ENCODE results near the gene CDK18.

Gene CDK18

DNA sequence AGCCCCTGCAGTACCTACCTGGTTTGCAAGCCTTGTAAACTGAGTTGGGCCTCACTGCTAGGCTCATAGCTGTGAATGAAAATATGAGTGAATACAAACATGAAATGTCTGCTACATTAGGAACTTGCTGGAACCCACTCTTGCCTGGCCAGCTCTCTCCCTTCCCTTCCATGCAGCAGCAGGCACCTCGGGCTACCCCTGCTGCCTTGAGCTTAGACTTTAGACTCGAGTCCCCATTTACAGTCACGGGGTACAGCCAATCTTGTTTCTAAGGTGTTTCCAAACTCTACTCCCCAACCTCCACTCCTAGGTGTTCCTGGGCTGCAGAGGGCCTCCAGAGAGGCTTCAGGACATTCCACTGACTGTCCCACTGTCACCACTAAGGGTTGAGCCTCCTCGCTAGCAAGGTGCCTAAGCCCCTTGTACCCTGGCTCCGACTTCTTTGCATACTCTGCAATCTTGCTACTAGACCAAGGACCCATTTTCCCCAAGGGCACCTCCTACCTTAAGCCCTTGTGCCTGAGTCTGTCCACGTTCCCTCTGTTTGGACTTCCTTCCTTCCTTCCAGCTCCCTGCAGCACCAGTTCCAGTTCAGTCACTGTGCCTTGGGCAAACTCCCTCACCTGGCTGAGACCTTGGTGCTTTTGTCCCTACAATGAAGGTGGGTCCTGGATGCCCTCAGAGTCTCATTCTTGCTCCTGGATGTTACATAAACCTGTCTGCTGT is 36.9 kb downstream of the CDK18 start:
- ATAC-seq = no peak

DNA sequence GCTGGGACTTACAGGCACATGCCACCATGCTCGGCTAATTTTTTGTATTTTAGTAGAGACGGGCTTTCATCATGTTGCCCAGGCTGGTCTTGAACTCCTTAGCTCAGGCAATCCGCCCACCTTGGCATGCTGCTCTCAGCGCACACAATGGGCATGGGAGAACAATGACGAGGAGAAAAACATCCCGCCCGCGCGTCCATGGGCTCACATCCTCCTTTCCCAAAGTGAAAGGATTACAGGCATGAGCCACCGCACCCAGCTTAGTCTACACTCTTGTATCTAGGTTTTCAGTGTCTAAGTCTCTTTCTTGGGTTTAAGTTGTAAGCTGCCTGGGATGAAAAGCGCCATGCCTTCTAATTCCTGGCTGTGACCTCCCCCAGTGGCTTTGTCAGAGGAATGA is 37.9 kb downstream of the CDK18 start:
- no peak for ATAC-seq

DNA sequence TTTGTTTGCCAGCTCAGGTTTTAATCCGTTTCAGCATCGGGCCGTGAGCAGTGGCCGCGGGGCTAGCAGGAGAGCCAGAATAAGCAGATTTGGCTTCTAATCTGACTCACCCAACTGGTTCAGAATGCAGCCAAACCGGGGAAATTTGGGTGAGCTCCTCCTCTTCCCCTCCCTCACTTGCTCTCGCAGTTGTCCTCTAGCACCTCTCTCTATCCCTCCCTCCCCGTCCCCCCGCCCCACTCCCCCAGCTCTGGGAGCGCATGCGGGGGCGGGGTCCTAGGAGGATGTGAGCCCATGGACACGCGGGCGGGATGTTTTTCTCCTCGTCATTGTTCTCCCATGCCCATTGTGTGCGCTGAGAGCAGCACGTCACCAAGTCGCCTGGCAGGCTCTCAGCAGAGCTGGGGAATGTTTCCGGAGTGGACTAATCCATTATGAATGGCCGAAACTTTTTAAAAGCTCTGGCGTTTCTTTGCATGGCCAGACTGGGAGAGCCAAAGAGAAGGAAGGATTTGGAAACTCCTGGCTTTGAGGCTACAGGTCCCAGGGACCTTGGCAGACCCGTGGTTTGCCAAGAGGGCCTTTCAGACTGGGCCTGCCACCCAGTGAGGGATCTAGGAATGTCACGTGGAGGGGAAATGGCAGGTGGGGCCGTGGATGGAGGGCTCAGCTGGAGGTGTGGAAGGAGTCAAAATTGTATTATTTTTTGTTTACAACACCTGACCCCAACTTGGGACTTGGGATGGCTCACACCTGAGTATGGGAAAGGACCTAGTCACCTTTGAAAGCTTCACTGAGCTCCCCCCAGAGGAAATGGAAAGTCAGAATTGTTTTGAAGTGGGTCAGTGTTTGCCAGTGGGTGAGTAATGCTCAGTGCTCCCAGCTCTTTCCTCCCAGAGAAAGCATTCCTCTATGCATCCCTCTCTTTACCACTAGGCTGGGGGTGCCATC is 39.2 kb downstream of the CDK18 start:
- peak in 1 of 2 donors; percentile 21 for ATAC-seq

DNA sequence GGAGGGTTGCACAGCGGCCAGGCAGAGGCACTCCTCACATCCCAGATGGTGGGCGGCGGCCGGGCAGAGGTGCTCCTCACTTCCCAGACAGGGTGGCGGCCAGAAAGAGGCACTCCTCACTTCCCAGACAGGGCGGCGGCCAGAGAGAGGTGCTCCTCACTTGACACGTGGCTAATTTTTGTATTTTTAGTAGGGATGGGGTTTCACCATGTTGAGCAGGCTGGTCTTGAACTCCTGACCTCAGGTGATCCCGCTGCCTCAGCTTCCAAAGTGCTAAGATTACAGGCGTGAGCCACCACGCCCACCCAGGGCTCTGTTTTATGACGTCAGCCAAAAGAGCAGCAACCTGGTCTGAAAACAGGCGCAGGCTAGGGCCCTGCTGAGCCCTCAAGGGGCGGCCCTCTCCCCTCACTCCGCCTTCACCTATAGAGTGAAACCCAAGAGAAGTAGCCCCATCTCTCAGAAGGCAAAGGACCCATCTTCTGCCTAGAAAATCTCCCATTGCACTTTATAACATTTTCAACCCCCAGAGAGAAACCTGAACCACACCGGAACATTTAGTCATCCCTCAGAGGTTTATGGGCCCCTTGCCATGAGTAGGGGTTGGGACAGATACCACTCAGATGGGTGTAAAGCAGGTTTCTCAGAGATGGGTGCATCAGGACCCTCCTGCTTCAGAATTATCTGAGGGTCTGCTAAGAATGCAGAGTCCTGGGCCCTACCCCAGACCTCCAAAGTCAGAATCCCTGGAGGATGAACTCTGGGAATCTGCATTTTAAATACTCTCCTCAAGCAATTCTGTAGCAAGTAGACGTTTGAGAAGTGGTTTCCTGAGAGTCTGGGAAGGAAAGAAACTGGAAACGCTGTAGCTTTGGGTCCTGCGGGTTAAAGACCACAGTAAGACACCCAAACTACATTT is 40.8 kb downstream of the CDK18 start:
- ATAC-seq = no peak

DNA sequence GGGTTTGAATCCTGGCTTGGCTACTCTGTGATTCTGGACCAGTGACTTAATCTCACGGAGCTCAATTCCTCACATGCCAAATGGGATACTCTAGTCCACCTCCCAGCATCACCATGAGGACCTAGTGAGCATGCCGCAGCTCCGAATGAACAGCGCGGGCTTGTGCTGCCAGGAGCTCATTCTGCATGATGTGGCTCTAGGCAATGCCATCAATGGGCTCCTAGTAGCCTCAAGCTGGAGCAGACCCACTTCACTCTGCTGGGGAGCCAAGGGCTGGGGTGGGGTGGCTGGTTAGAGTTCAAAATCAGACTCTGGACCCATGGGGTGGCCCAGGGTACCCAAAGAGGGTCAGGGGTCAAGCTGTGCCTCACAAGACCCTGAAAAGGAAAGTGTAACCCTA is 41.5 kb downstream of the CDK18 start:
- ATAC-seq = no peak

DNA sequence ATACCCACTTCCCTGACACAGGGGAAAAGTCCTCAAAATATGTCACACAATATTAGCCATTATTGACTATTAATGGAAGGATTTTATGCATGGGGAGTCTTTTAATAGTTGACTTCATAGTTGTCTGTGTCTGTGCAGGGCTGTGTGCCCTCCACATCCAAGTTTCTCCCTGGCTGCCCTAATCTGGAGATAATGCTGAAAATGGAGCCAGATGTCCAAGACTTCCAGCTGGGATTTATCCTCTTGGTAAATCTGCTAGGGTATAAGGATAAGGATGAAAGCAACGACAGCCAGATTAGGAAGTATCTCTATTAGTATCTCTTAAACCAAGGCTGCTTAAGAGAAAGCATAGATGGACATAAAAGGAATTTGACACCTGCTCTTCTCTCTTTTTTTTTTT is 42.1 kb downstream of the CDK18 start:
- no peak for ATAC-seq

DNA sequence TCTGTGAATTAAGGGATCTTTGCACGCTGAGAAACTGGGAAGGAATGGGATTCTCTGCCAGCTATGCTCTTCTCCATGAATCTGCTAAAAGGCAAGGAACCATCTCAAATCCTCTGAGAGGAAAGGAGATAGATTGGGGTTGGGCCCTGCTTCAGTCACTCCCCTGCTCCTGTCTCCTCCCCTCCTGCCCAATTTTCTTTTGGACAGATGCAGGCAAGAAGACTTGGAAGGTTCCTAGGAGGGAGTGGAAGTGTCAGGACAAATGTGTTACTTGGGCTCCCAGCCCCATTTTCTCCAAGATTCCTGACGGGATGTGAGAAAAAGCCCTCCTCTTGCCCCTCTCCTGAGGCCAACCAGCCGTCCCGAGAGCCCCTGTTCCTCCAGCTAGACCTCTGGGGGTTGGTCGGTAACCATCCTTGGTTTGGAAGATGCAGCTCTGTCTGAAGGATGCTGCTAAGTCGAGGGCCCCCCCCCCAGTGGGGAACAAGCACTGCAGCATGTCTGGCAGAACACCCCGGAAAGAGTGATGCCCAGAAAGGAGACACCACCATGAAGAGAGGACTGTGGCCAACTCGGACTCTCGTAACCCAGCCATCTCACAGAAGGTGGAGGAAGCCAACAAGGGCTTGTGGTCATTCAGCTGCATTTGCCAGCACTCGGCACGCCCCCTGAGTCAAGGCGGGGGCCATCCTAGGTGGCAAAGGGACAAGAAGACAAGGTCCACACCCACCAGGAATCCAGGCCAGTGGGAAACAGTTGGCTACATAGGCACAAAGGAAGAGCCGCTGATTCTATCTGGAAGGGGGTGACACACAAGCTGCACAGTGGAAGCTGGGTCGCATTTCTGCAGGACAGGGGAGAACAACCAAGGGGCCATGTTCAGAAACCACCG is 43.7 kb downstream of the CDK18 start:
- ATAC-seq = no peak

DNA sequence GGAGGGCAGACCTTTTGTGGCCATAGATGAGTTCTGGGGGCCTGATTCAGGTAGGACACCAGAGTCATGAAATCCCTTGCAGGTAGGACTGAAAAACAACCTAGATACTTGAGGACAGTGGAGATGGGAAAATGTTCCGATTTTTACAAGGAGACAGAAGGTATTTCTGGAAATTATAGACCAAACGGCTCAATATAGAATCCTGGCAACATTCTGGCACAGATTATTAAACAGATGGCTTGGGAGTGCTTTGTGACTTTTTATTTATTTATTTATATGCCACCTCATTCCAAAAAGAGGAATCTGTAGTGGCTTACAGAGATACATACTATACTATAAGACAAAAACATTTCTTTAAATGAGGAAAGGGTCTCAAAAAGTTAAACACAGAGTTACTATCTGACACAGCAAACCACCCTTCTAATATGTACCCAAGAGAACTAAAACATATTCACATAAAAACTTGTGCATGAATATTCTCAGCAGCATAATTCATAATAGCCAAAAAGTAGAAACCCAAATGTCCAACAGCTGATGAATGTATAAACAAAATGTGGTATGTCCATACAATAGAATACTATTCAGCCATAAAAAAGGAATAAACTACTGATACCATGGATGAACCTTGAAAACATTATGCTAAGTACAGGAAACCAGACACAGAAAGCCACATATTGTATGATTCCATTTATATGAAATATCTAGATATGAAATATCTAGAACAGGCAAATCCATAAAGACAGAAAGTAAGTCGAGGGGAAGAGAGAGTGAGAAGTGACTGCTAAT is 49.8 kb downstream of the CDK18 start:
- ATAC-seq = no peak

DNA sequence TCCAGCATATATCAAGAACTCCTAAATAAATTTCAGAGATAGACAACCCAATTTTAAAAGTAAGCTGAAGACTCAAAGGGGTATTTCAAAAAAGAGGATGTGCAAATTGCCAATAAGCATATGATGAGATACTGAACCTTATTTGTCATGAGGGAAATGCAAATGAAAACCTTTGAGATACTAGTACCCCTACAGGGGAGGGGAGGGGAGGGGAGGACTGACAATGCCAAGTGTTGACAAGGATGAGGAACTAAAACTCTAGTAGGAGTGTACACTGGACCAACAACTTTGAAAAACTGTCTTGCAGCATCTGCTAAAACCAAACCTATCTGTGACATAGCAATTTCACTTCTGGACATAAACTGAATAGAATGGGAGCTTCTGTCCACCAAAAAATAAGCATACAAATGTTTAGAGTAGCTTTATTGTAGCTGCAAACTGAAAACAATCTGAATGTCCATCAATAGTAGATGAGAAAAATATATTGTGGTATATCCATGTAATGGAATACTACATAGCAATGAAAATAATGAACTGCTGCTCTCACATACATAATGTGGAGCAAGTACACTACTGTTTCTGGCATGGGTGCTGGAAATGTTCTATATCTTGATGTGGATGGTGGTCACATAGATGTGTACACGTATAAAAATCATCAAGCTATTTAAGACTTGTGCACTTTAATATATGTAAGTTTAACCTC is 57.2 kb downstream of the CDK18 start:
- no peak for ATAC-seq

DNA sequence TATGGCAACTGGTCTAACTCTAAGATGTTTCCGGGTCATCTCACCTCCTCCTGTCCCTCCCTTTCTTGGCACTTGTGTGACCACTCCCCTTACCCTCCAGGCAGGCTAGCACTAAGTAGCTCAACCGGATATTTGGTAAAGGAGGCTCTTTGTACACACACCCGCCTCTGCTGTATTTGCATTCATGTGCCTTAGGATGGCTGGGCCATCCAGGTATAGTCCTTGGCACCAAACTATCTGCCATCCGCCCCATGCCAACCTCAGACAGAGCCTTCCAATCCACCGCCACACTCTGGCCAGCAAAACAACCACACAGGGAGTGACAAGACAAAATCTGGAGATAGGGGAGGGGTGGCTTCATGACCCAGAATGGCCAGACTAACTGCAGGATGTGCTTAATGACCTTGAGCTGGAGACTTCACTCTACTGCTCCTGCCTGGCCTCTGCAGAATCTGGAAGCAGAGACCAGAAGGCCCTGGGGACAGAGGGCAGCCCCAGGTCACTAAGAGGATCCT is 59.5 kb downstream of the CDK18 start:
- no peak for ATAC-seq

DNA sequence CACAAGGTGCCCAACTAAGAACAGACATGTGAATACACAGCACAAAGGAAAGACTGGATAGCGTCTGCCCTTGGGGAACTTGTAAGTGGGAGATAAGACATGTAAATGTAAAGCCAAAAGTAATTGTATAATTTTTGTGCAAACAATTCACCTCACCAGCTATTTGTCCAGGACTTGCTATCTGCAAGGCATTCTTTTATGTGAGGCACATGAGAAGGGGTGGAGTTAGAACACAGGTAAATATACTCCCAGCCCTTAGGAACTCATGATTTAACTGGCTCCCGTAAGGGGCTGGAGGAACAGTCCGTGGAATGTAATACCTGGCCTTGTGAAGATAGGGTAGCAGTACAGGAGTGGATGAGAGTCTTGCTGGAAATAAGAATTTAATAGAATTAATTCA is 61.3 kb downstream of the CDK18 start:
- ATAC-seq = no peak

DNA sequence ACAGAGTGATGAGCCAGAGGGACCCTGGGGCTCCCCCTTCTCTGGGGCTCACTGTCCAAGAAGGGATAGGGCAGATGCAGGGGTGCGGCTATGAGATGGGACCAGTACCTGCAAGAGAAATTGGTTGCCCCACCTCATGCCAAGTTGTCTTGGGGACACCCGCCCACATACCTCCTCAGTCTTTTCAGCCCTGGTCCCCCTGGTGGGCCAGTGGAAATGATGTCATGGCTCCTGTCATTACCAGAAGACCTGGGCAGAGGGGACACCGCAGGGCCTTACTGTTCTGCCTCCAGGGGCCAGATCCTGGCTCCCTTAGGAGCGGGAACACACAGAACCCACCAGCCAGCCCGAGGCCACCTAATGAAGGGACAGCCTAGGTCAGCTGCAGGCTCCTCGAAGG is 63.2 kb downstream of the CDK18 start:
- ATAC-seq = no peak

DNA sequence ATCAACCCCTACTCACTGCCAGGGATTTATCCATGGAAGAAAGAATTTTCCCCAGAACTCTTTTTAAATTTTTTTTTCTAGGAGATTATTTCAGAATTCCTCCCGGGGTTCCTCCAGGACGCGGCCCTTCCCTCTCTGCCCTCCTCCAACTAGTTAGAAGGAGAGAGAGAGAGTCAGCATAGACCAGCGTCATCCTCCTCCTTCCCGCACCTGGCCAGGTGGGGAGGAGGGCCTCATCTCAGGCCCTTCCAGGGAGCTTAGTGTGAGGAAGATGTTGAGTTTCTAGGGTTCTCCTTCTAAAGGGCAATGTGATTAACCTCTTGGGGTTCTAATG is 63.6 kb downstream of the CDK18 start:
- ATAC-seq = no peak

DNA sequence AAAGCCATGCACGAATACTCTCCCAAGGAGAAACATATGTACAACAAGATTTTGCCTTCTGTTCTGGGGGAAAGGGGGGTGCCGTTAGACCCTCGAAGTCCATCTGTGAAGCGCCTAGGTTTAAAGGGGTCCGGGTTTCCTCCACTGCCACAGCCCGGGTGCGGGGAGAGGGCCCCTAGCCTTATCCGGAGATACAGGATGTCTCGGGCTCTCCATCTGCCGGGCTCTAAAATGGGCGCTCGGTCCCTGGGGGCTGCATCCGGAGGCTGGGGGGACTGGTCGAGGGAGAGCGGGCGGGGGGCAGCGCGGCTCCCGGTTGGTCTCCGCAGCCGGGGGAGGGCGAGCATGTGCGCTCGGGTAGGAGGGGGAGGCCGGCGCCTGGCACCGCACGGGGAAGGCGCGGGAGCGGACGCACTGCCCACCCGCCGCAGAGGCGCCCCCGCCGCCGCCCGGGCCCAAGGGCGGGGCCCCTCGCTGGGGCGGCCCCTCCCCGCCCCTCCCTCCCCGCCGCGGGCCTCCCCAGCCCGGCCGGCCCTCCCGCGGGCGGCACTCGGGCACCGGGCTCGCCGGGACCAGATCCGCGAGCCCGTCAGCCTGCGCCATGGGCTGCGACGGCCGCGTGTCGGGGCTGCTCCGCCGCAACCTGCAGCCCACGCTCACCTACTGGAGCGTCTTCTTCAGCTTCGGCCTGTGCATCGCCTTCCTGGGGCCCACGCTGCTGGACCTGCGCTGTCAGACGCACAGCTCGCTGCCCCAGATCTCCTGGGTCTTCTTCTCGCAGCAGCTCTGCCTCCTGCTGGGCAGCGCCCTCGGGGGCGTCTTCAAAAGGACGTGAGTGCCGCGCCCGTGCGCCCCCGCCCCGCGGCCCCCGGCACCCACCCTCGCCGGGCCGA is 64.2 kb downstream of the CDK18 start:
- ATAC-seq = peak in 1 of 2 donors; percentile 21

DNA sequence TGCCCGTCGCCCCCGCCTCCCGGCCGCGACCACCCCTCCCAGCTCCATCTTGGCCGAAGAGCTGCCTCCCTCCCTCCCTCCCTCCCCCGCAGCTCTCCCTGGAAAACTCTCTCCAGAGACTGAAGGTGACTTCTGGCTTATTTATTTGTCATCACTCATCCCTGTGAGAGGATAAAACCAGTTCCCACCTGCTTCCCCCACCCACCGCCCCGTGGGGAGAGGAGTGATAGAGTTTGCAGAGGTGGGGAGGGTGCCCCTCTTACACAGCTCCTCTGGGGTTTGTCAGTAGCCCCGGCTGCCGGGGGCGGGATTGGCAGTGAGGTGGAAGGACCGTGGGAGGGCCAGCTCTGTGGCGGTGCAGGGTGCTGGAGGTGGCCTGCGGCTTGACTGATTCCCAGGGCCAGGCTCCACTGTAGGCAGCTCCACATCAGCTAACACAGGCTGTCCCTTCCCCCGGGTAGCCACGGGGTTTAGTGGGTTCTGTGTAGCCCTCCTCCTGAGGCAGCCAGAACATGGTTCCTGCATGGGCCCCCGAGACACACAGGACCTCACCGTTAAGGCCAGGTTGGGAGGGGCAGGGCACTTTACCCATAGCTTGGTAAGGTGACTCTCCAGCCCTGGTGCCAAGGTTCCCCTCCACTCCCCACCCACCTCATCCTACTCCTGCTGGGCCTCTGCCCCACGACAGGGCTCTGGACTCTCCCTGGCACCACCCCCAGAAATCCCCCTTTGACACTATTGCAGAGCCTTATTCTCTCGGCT is 65.1 kb downstream of the CDK18 start:
- no peak for ATAC-seq

DNA sequence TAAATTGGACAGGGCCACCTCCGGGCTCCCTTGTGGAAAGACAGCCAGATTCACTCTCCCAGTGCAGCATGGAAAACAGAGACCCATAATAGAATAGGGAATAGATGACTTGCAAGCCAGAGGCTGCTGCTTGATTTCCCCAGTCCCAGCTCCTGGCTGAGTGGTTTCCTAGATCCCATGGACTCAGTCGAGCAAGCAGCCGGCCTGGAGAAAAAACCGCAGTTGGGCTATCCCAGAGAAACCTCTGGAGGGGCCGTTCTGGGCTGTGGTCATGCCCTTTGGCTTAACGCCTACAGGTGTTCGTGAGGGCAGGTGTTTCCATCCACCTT is 65.7 kb downstream of the CDK18 start:
- no peak for ATAC-seq

DNA sequence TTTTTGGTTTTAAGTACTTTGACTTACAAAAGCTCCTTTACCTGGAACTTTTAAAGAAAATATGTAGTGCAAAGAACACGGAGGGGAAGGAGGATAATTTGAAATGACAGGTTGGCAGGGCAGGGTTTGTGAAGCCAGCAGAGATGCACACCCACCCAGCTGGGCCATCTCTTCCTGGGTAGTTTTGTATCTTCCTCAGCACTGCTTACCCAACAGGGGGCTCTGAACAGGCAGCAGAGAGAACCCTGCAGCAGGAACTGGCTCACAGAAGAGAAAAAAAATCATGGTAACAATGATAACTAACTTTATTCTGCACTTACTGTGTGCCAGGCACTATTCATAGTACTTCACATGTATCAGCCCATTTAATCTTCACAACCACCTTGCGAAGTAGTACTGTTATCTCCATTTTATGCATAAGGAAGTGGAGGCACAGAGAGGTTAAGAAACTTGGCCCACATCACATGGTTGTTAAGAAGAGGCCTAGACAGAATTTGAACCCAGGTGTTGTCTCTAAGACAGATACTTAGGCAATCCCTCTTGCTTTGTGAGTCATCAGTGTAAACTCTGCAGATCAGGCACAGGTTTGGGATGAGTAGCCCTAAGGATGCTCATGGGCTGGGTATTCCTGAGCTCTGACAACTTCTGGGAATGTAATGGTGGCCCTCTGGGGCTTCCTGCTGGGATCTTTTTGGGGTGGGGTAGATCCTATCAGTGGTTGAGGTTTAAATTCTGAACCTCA is 66.5 kb downstream of the CDK18 start:
- ATAC-seq = no peak

DNA sequence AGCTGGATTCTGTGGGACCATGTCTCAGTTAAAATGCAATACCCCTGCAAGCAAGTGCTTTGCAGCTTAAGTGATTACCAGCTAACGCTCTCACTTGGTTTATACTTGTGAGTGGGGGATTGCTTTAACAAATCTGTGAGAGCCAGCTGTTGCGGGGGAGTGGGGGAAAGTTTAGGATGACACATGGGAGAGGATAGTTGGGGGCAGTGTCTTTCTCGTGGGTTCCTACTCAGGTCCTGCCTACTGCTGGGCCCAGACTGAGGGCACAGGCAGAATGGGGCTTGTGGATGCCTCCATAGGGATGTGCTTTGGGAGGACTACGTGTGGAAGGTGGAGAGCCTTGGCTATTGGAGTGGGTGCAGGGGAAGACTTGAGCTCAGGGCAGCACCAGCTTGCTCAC is 67.3 kb downstream of the CDK18 start:
- ATAC-seq = no peak
